Sigmoid colon (tissue), 7 donors: ENCODE measurements around the gene PLAC8. TPM values are rescaled to one million over a fixed set of nuclear protein-coding genes. Genes with fewer than 3 reads are reported as not detected.
"Not testable (repeated sequence)": the region's sequence is repeated elsewhere in the genome, so short reads cannot be mapped to it uniquely, and the experiment has no call there.

ENCODE experiments used
- DNase-seq: peaks from one replicate; pipeline ENCODE4 v3.0.0-alpha.2; 2019
- H3K27ac ChIP-seq, 4 donors: fragments of 200-600 bp; sonication (generic); one replicate each; pipeline ENCODE4 v1.5.1; 2016 to 2019; ENCODE audit warnings: mild to moderate bottlenecking in 1 of 4
- H3K27me3 ChIP-seq, 3 donors: fragments of 200-600 bp; sonication (generic); one replicate each; pipeline ENCODE4 v1.5.1; 2019; ENCODE audit warnings: mild to moderate bottlenecking in 1 of 3
- H3K36me3 ChIP-seq, 4 donors: fragments of 200-600 bp; sonication (generic); one replicate each; pipeline ENCODE4 v1.5.1; 2016 to 2019
- H3K4me1 ChIP-seq, 4 donors: fragments of 200-600 bp; sonication (generic); one replicate each; pipeline ENCODE4 v1.5.1; 2017 to 2019
- H3K4me3 ChIP-seq, 4 donors: fragments of 200-600 bp; sonication (generic); one replicate each; pipeline ENCODE4 v1.5.1; 2017 to 2019; ENCODE audit warnings: mild to moderate bottlenecking in 2 of 4, moderate library complexity in 1 of 4
- H3K9me3 ChIP-seq, 4 donors: fragments of 200-600 bp in 3 of 4; sonication (generic) in 3 of 4; one replicate each; pipeline versions ENCODE4 v1.5.1 to v1.6.1; 2013 to 2019
- CTCF ChIP-seq, 4 experiments: fragments of 450-650 bp in 3 of 4; fragments of 200-600 bp in 1 of 4; IDR thresholded peaks; one replicate each; pipeline ENCODE4 v1.5.1; 2016 to 2019; ENCODE audit warnings: antibody characterized with exemption in 4 of 4, mild to moderate bottlenecking in 3 of 4, moderate library complexity in 2 of 4
- EP300 ChIP-seq, 4 donors: sonication (generic); formaldehyde crosslinking; IDR thresholded peaks; one replicate each; pipeline ENCODE4 v1.6.1; 2017; ENCODE audit warnings: antibody characterized with exemption in 4 of 4
- POLR2A ChIP-seq, 2 donors: fragments of 450-650 bp; IDR thresholded peaks; one replicate each; pipeline ENCODE4 v1.6.1; 2016; ENCODE audit warnings: antibody characterized with exemption in 2 of 2, mild to moderate bottlenecking in 2 of 2, moderate library complexity in 2 of 2
- POLR2AphosphoS5 ChIP-seq, 4 donors: sonication (generic); formaldehyde crosslinking; IDR thresholded peaks; one replicate each; pipeline ENCODE4 v1.6.1; 2017; ENCODE audit warnings: antibody characterized with exemption in 4 of 4
- WGBS, 2 donors: extraction: QIAGEN DNeasy Blood & Tissue Kit; methylation state at CpG; one replicate each; pipeline ENCODE4 v1.1.7; 2013; 5-methylcytosine and 5-hydroxymethylcytosine counted together
- intact Hi-C: fragments of 100-400 bp; cut with DNase I; formaldehyde crosslinking; loops from one replicate; pipeline ENCODE4 v1.15.1; 2023
- polyA plus RNA-seq, 3 donors: library from polyadenylated mRNA; stranded (reverse); fragments of 200-250 nt; gene quantifications; one replicate each; pipeline ENCODE4 v1.2.3, GENCODE V29; 2013
- total RNA-seq, 4 donors: library from RNA; depleted of rRNA; stranded (reverse); fragments of >200 nt; gene quantifications; one replicate each; pipeline ENCODE4 v1.1.0, GENCODE V29; 2016
- donor health status: healthy with polysubstance abuse.
- donor health status: Bipolar disorder and iron deficiency.
- donor health status: healthy.

PLAC8 gene
- total and polyA plus RNA-seq, 7 donors: 0.71 to 1,311 (median 4.2) TPM

GRCh38 chr4:83046693-83047473 lies 67.6 kb downstream of the PLAC8 start:
- no peaks in the 10 kb centered on the region for H3K9me3 ChIP-seq
- no peak for DNase-seq
- peaks cover 3 to 40% (median 10%) of the 10 kb centered on the region in 4 donors for H3K36me3 ChIP-seq
- peaks cover 0 to 5% (median 0%) of the 10 kb centered on the region in 4 donors for H3K4me1 ChIP-seq
- H3K27ac ChIP-seq: no peak overlapping the region
- intact Hi-C loops: no loop called here
- 55 to 84% methylated on average over 8 of the region's 8 CpGs for WGBS, 2 donors
- no peak overlapping the region for H3K4me3 ChIP-seq
- TF ChIP-seq POLR2A (IDR thresholded peaks at IDR 0.05): no peak
- TF ChIP-seq EP300 (IDR thresholded peaks at IDR 0.05): no peak
- TF ChIP-seq POLR2AphosphoS5 (IDR thresholded peaks at IDR 0.05): no peak
- TF ChIP-seq CTCF (IDR thresholded peaks at IDR 0.05): no peak
- no peaks in the 10 kb centered on the region for H3K27me3 ChIP-seq

GRCh38 chr4:83043801-83044407 lies 70.6 kb downstream of the PLAC8 start:
- no peak for DNase-seq
- H3K36me3 ChIP-seq: peaks cover 0 to 10% (median 0%) of the 10 kb centered on the region in 4 donors
- 88 to 93% methylated on average over 14 of the region's 14 CpGs for WGBS, 2 donors
- peaks cover 0 to 5% (median 0%) of the 10 kb centered on the region in 4 donors for H3K4me1 ChIP-seq
- no peak overlapping the region for H3K27ac ChIP-seq
- H3K9me3 ChIP-seq: no peaks in the 10 kb centered on the region
- no peak overlapping the region for H3K4me3 ChIP-seq
- TF ChIP-seq CTCF (IDR thresholded peaks at IDR 0.05): no peak
- TF ChIP-seq EP300 (IDR thresholded peaks at IDR 0.05): no peak
- no peak for TF ChIP-seq POLR2AphosphoS5 (IDR thresholded peaks at IDR 0.05)
- TF ChIP-seq POLR2A (IDR thresholded peaks at IDR 0.05): no peak
- intact Hi-C loops: no loop called here
- no peaks in the 10 kb centered on the region for H3K27me3 ChIP-seq

- 89 to 95% methylated on average over 2 of the region's 2 CpGs for WGBS, 2 donors
- H3K27ac ChIP-seq, H3K9me3 ChIP-seq, H3K4me3 ChIP-seq, H3K36me3 ChIP-seq, intact Hi-C loops, H3K27me3 ChIP-seq, DNase-seq, H3K4me1 ChIP-seq: not testable (repeated sequence)
Measured at GRCh38 chr4:83043157-83043556, 71.4 kb downstream of the PLAC8 start.

- DNase-seq: no peak
- WGBS, 2 donors: 89 to 92% methylated on average over 3 of the region's 3 CpGs
- Histone ChIP-seq H3K4me1 (peaks cover 0 to 29% (median 23%) of the 10 kb centered on the region in 4 donors), H3K27me3 (no peaks in the 10 kb centered on the region), H3K27ac (no peak overlapping the region), H3K4me3 (no peak overlapping the region), H3K9me3 (no peaks in the 10 kb centered on the region), H3K36me3 (no peaks in the 10 kb centered on the region)
- intact Hi-C loops: no loop called here
- TF ChIP-seq EP300 (IDR thresholded peaks at IDR 0.05) (no peak), CTCF (IDR thresholded peaks at IDR 0.05) (no peak), POLR2AphosphoS5 (IDR thresholded peaks at IDR 0.05) (no peak), POLR2A (IDR thresholded peaks at IDR 0.05) (no peak)
Measured at GRCh38 chr4:83040269-83040668, 74.3 kb downstream of the PLAC8 start.

Other genes with a start within 250 kb of the PLAC8 start
- gene SEC31A, start 223.6 kb downstream of the PLAC8 start, total RNA-seq: 100 to 1,000 TPM; 121 to 197 (median 132) TPM
- gene SEC31A, start 223.6 kb downstream of the PLAC8 start, polyA plus RNA-seq: 10 to 100 TPM; 67.9 to 84.8 (median 82.7) TPM
- gene THAP9, start 214.0 kb downstream of the PLAC8 start, total RNA-seq: 1 to 10 TPM; 3.9 to 7.5 (median 5.3) TPM
- 1 to 10 TPM in 2 of 3 donors, under 1 TPM in 1; 0.60 to 1.9 (median 1.6) TPM for gene THAP9, start 214.0 kb downstream of the PLAC8 start, polyA plus RNA-seq
- 1 to 10 TPM; 5.0 to 10.0 (median 8.4) TPM for gene LIN54, start 103.9 kb downstream of the PLAC8 start, total RNA-seq
- gene LIN54, start 103.9 kb downstream of the PLAC8 start, polyA plus RNA-seq: 1 to 10 TPM; 4.6 to 6.5 (median 4.8) TPM
- 10 to 100 TPM; 33.0 to 64.6 (median 53.8) TPM for gene COPS4, start 79.5 kb downstream of the PLAC8 start, total RNA-seq
- 10 to 100 TPM; 28.9 to 31.0 (median 30.0) TPM for gene COPS4, start 79.5 kb downstream of the PLAC8 start, polyA plus RNA-seq
- gene COQ2, start 170.1 kb upstream of the PLAC8 start, total RNA-seq: 1 to 10 TPM; 5.6 to 7.8 (median 7.2) TPM
- 10 to 100 TPM; 10.8 to 16.8 (median 12.7) TPM for gene COQ2, start 170.1 kb upstream of the PLAC8 start, polyA plus RNA-seq
- under 1 TPM; 0.54 to 0.71 (median 0.61) TPM for gene HPSE, start 220.1 kb upstream of the PLAC8 start, total RNA-seq
- 1 to 10 TPM; 1.2 to 7.3 (median 6.0) TPM for gene HPSE, start 220.1 kb upstream of the PLAC8 start, polyA plus RNA-seq